ENCODE measurements around the gene ZC3HAV1. TPM values are rescaled to one million over a fixed set of nuclear protein-coding genes. Genes with fewer than 3 reads are reported as not detected.

ZC3HAV1 gene
- total and polyA plus RNA-seq, 9 of the 15 experiments (the other 6 are each of a cell fraction or from before 2014, with no cell fraction given), result 11.9 to 40.5 (median 23.9) TPM

GRCh38 chr7:139095194-139095659, 14.3 kb downstream of the ZC3HAV1 start (continued):
- TF ChIP-seq USF2 (CRISPR knock-in tag; IDR thresholded peaks at IDR 0.05) (peak; percentile 71), XRCC4 (IDR thresholded peaks at IDR 0.05; ENCODE audit: extremely low read depth, insufficient read depth, insufficient read length) (no peak), FOXA3 (CRISPR knock-in tag; conservative IDR thresholded peaks at IDR 0.05 in 1 of 2, IDR thresholded peaks at IDR 0.05 in 1 of 2) (0 out of 4 replicates have a peak, but pooled peaks of 1 of the 2 experiments have one; percentile 1), STAT5B (CRISPR knock-in tag; IDR thresholded peaks at IDR 0.05) (no peak), RAD51 (IDR thresholded peaks at IDR 0.05; ENCODE audit: borderline replicate concordance, low read depth) (peak; percentile 67), TRIM25 (IDR thresholded peaks at IDR 0.05; ENCODE audit: borderline replicate concordance) (no peak), ZNF764 (CRISPR knock-in tag; IDR thresholded peaks at IDR 0.05; ENCODE audit: low read depth) (no peak), RBM25 (IDR thresholded peaks at IDR 0.05; ENCODE audit: low read depth, low read length, severe bottlenecking) (no peak), ZNF165 (CRISPR knock-in tag; IDR thresholded peaks at IDR 0.05; ENCODE audit: borderline replicate concordance) (no peak), ZNF589 (CRISPR knock-in tag; IDR thresholded peaks at IDR 0.05; ENCODE audit: low read depth) (no peak), MED1 (CRISPR knock-in tag; IDR thresholded peaks at IDR 0.05; ENCODE audit: borderline replicate concordance) (no peak), RBM39 (optimal IDR thresholded peaks at IDR 0.05; ENCODE audit: low read depth, low read length) (no peak), ZNF79 (CRISPR knock-in tag; IDR thresholded peaks at IDR 0.05; ENCODE audit: low read depth) (no peak), CC2D1A (IDR thresholded peaks at IDR 0.05) (peak; percentile 63), ZNF696 (CRISPR knock-in tag; conservative IDR thresholded peaks at IDR 0.05) (no peak), RAD21 (CRISPR knock-in tag; conservative IDR thresholded peaks at IDR 0.05 in 1 of 2, IDR thresholded peaks at IDR 0.05 in 1 of 2) (peak in 1 of 2 experiments; percentile 7; a peak in 1 of 4 replicates), HNRNPUL1 (IDR thresholded peaks at IDR 0.05; ENCODE audit: low read length) (no peak), ZNF197 (CRISPR knock-in tag; IDR thresholded peaks at IDR 0.05; ENCODE audit: low read depth) (no peak), CBX5 (IDR thresholded peaks at IDR 0.05; ENCODE audit: borderline replicate concordance, low read depth) (no peak), HINFP (tag; conservative IDR thresholded peaks at IDR 0.05; ENCODE audit: low read depth) (no peak), HMG20A (CRISPR knock-in tag; conservative IDR thresholded peaks at IDR 0.05) (no peak), UBTF (IDR thresholded peaks at IDR 0.05; ENCODE audit: borderline replicate concordance in 1 of 2, low read depth in 2 of 2, low read length in 2 of 2) (no peak)

All from K562 (cell line).